GM19025 (cell line): Measurements from ENCODE around the gene AGBL3.
"Not testable (repeated sequence)": the region's sequence is repeated elsewhere in the genome, so short reads cannot be mapped to it uniquely, and the experiment has no call there.

Experiments used
- ATAC-seq: cut with Tn5 transposase; IDR thresholded peaks from one replicate; pipeline ENCODE4 v1.9.1; 2021; ENCODE audit warnings: mild to moderate bottlenecking, low read depth, moderate library complexity; ENCODE audit not compliant: unreplicated experiment

Gene AGBL3

DNA sequence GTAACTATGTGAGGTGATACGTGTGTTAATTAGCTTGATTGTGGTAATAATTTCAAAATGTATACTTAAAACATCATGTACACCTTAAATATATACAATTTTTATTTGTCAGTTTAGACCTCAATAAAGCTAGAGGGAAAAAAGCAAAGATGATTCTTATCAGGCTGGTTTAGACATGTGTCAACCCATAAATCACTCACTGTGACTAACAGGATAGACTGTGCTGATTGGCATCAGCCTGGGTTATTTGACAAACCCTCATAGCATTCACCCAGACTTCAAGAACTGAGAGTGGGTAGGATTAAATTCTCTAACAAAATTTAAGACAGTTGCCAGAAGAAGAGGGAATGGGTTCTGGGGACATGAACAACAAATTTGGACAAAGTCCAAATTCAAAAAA lies 87.8 kb downstream of the AGBL3 start:
- ATAC-seq, result no peak

DNA sequence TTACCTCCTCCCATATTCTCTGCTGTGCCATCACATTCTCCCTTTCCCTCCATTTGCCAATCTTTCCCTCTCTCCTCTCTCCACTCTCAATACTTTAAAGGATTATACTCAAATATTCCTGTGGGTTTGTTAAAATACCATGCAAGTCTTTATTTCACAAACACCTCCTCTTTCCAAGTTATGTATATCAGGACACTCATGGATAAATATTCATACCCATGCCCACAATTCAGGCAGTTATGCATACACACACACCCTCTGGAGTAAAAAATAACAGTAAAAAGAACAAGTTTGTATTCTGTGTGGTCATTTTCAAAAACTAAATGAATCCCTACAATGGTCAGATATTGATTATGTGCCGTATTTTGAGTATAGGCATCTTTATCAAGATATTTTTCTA lies 88.2 kb downstream of the AGBL3 start:
- ATAC-seq, result no peak

DNA sequence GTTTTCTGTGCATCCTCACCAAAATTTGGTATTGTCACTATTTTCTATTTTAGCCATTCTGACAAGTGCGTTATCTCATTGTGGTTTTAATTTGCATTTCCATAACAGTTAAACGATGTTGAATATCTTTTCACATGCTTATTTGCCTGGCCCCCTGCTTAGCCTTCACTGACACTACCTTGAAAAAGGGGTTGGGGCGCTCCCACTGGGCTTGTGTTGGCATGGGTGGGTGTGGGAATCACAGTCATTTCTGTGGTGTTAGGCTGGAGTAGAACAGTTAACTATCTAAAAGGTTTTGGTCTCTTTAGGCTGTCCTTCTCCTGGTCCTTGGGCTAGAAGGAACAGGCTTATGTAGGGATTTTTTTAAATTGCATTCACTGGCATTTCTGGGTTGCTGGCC lies 89.4 kb downstream of the AGBL3 start:
- no peak for ATAC-seq

DNA sequence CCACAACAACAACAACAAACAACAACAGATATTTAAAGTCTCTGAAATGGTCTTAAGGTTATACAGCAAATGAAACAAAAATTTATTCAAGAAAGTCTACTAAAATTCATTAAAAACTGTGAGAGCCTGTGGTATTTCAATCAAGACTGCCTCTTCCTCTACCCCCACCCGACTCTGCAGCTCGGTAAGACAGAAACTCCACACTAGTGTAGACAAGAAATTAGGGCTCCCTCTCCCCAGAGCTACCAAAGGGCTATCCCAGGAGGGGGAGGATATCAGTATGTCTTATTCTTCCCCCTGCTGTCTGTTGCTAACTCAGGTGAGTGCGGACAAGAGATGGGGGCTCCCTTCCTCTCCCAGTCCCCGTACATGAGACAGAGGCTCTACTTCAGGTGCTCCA lies 90.6 kb downstream of the AGBL3 start:
- no peak for ATAC-seq

- no peak for ATAC-seq
Measured at GRCh38 chr7:135077642-135078041, 91.3 kb downstream of the AGBL3 start.

DNA sequence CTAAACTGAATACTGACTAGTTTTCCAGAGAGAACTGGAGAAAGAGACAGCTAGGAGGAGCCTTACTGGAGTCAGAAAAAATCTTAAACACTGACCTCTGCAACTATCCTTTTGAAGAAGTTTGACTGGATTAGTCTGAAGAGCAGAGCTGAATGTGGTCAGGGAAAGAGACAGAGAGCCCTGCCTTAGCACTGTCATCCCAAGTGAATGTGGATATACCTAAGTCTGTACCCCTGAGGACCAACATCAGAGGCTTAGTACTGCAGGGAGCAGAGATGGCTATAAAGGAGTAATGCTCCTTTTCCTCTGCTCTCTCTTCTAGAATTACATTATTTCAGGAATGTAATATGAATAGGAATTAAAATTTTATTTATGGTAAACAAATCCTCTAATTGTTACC lies 91.7 kb downstream of the AGBL3 start:
- no peak for ATAC-seq

GRCh38 chr7:135079068-135079467 lies 92.8 kb downstream of the AGBL3 start:
- no peak for ATAC-seq

- ATAC-seq, result no peak
Measured at GRCh38 chr7:135083005-135083404, 96.7 kb downstream of the AGBL3 start.

GRCh38 chr7:135088566-135088965 lies 102.3 kb downstream of the AGBL3 start:
- ATAC-seq, result no peak

DNA sequence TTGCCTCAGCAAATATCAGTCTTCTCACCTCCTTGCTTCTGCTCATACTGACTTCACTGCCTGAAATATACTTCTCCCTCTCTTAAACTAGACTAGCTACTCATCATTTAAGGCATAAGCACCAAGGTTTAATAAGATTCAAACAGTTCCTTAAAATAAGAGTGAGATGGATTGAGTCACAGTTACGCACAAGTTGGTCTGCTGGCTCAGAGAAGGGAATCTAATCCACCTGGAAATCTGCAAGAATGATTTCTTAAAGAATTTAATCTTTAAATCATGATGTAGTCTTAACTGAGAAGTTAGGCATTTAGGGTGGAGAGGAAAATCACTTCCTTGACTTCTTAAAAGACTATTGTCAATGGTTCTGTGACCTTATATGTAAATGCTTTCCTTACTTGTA lies 105.4 kb downstream of the AGBL3 start:
- ATAC-seq, result no peak

DNA sequence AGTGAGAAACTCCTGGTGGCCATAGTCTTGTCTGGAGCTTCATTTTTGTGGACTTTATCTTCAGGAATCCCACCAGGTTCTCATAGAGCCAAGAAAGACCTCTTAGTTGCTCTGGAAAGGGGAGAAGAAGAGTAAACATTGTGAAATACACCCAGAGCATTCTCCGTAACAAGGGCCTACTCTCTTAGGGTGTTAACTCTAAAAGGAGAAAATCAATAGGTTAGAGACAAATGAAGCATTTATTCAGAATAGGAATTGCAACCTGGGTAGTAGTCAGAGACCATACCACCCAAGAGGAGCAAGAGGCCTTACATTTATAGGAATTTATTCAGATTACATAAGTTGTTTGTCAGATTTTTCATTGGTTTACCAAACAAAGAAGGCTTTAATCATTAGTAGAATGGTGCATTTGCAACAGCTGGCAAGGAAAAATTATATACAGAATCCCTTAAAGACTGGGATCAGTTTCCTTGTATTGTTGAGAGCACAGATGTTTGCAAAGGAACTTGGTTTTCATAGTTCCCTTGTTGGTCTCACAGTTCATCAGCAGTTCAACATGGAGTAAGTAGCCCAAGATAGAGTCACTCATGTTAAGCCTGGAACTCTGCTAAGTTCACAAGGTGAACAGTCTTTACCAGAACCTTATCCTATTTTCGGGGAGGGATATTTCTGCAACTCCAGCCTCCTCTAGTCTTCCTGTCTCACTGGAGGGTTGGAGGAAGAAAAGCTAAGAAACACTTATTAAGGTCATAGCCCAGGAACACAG lies 108.3 kb downstream of the AGBL3 start:
- no peak for ATAC-seq

DNA sequence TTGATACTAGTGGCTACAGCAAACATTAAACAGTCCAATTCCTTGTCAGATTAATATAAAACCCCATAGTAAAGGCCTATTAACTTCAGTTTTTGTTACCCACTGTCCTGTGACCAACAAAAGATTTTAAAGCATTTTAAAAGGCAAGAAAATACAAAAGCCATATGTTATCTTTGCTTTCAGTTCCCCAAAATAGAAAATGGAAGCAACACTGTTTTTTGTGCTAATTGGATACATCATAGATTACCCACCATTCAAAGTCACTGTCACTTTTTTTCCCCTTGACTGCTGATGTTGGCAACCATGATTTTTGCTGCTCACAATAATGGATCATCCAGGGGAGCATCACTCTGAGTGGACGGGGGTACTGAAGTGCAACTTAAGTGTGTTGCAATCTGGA lies 109.1 kb downstream of the AGBL3 start:
- ATAC-seq, result no peak

- no peak for ATAC-seq
Measured at GRCh38 chr7:135098391-135098790, 112.1 kb downstream of the AGBL3 start.

GRCh38 chr7:135100856-135101255 lies 114.5 kb downstream of the AGBL3 start:
- no peak for ATAC-seq

DNA sequence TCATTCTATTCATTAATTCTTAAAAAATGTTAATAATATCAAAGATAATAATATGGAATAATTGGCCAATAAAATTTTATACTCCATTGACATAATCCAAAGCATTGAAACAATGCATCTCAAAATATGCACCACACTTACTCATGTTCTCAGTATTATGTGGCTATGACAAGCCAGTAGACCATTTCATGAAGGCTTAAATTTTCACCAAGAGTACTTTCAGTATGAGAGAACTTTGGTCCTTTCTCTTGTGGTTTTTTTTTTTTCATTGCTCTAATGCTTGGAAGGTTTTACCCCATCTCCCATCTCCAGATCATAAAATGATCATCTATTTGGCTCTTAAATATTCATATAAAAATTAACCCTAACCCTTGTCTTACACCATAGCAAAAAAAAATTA lies 116.1 kb downstream of the AGBL3 start:
- ATAC-seq, result peak; percentile 95

DNA sequence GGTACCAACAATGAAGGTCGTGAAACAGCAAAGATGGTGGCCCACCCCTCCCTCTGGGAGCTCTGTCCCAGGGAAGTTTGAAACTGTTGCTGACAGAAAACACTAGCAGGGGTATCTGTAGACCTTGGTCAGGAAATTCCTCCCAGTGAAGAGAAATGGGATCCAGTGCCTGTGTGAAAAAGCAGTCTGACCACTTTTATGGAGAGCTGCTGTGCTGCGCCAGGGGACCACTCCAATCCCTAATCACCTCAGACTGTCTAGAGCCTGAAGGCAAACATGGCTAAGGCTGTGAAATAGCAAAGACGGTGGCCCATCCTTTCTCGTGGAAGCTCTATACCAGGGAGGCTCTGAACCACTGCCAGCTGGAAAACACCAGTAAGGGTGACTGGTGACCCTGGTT lies 123.3 kb downstream of the AGBL3 start:
- no peak for ATAC-seq

- ATAC-seq, result no peak
Measured at GRCh38 chr7:135109976-135110375, 123.7 kb downstream of the AGBL3 start.

GRCh38 chr7:135111379-135111778 lies 125.1 kb downstream of the AGBL3 start:
- no peak for ATAC-seq

DNA sequence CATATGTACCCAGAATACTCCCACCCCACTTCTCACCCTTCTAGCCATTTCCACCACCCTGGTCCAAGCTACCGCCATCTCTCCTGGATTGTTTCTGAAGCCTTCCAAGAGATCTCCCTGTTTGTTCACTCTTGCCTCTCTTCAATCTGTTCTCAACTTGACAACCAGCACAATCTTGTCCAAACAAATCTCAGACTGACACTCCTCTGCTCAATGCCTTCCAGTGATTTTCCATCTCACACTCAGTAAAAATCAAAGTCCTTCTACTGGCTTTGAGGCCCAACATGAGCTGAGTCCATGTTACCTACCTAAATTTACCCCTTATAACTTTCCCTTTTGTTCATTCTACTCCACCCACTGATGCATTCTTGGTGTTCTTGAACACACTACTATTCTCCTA lies 128.3 kb downstream of the AGBL3 start:
- ATAC-seq, result no peak

DNA sequence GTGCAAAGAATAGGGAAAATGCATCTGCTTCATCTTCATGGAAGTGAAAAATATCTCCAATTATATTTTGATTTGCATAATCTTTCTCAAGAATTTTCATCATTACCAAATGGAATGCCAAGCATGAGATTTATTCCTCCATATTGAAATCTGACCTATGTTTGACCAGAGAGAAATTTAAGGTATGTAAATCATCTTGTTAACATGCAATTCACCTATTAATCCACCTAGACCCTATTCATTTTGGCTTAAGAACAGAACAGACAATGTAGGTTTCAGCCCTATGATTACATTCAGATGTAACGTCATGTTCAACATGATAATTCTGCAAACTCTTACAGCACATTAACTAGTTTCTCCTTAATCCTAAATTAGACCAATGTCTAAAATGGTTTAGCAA lies 130.8 kb downstream of the AGBL3 start:
- no peak for ATAC-seq

GRCh38 chr7:135121868-135122267 lies 135.6 kb downstream of the AGBL3 start:
- ATAC-seq, result no peak

DNA sequence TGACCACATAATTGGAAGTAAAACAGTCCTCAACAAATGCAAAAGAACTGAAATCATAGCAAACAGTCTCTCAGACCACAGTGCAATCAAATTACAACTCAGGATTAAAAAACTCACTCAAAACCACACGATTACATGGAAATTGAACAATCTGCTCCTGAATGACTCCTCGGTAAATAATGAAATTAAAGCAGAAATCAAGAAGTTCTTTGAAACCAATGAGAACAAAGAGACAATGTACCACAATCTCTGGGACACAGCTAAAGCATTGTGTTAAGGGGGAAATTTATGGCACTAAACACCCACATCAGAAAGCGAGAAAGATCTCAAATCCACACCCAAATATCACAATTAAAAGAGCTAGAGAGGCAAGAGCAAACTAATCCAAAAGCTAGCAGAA lies 138.3 kb downstream of the AGBL3 start:
- ATAC-seq, result not testable (repeated sequence)

- no peak for ATAC-seq
Measured at GRCh38 chr7:135128931-135129330, 142.6 kb downstream of the AGBL3 start.
